IMR-90 (cell line): ENCODE data around the gene KCNQ1. TPM values are rescaled to one million over a fixed set of nuclear protein-coding genes. Genes with fewer than 3 reads are reported as not detected.

Experiments
- ATAC-seq: fragments of 200-7000 bp; cut with Tn5 transposase; 2 replicates; pipeline ENCODE4 v1.9.1; 2020; ENCODE audit warnings: low read depth, mild to moderate bottlenecking, moderate library complexity
- BruUV-seq: library from RNA; stranded (reverse); fragments of 400-500 nt; replicated peaks from 2 replicates; lab custom pipeline; 2021; lab: Mats Ljungman, UMichigan
- CTCF ChIA-PET: fragments of 300-600 bp; formaldehyde crosslinking; extraction: SDS; loops from one replicate; lab custom pipeline; 2021; ENCODE audit warnings: antibody characterized with exemption; lab: Yijun Ruan, JAX
- POLR2A ChIA-PET: fragments of 300-600 bp; sonication (Branson Sonifier 250); formaldehyde crosslinking; loops from one replicate; lab custom pipeline; 2022; ENCODE audit warnings: antibody characterized with exemption; ENCODE audit not compliant: unreplicated experiment; lab: Charles Lee
- DNase-seq: peaks from one replicate; pipeline ENCODE4 v3.0.0; 2013
- H2AFZ ChIP-seq: replicated peaks from 2 replicates; pipeline ENCODE3; 2013; ENCODE audit warnings: low read length, mild to moderate bottlenecking; ENCODE audit not compliant: poor library complexity
- H2AK5ac ChIP-seq: 2 replicates; pipeline ENCODE4 v1.6.1; 2013; ENCODE audit warnings: low read depth, low read length, inconsistent platforms
- H2AK9ac ChIP-seq: replicated peaks from 2 replicates; pipeline ENCODE3; 2013; ENCODE audit warnings: mild to moderate bottlenecking, low read depth, low read length, moderate library complexity; ENCODE audit not compliant: poor library complexity
- H2BK120ac ChIP-seq: 2 replicates; pipeline ENCODE4 v1.6.1; 2013; ENCODE audit warnings: low read depth, low read length, inconsistent platforms
- H2BK15ac ChIP-seq: 3 replicates; pipeline ENCODE4 v1.6.1; 2013; ENCODE audit warnings: low read depth, low read length, inconsistent platforms
- H2BK20ac ChIP-seq: 2 replicates; pipeline ENCODE4 v1.6.1; 2013; ENCODE audit warnings: low read depth, mild to moderate bottlenecking, inconsistent platforms, low read length, moderate library complexity
- H2BK5ac ChIP-seq: 2 replicates; pipeline ENCODE4 v1.6.1; 2013; ENCODE audit warnings: mild to moderate bottlenecking, low read depth, low read length, inconsistent platforms; ENCODE audit not compliant: poor library complexity, severe bottlenecking
- H3K14ac ChIP-seq: replicated peaks from 2 replicates; pipeline ENCODE4 v1.6.1; 2013; ENCODE audit warnings: low read depth, low read length, inconsistent platforms
- H3K18ac ChIP-seq: 2 replicates; pipeline ENCODE4 v1.6.1; 2013; ENCODE audit warnings: low read depth, low read length, control low read depth
- H3K23ac ChIP-seq: 2 replicates; pipeline ENCODE4 v1.6.1; 2013; ENCODE audit warnings: low read depth, low read length, inconsistent platforms
- H3K27ac ChIP-seq: 2 replicates; pipeline ENCODE4 v1.5.1; 2013; ENCODE audit warnings: mild to moderate bottlenecking, control low read depth, low read length; ENCODE audit not compliant: insufficient read depth
- H3K27me3 ChIP-seq: 2 replicates; pipeline ENCODE4 v1.6.1; 2013; ENCODE audit warnings: low read length; ENCODE audit not compliant: control insufficient read depth, insufficient read depth
- H3K36me3 ChIP-seq: 2 replicates; pipeline ENCODE4 v1.6.1; 2013; ENCODE audit warnings: low read length, mixed read lengths; ENCODE audit not compliant: control insufficient read depth, insufficient read depth
- H3K4ac ChIP-seq: 2 replicates; pipeline ENCODE4 v1.6.1; 2013; ENCODE audit warnings: low read depth, low read length, inconsistent platforms
- H3K4me1 ChIP-seq: 2 replicates; pipeline ENCODE4 v1.6.1; 2013; ENCODE audit warnings: low read length, mixed read lengths; ENCODE audit not compliant: control insufficient read depth, insufficient read depth
- H3K4me2 ChIP-seq: 2 replicates; pipeline ENCODE4 v1.6.1; 2013; ENCODE audit warnings: low read depth, mild to moderate bottlenecking, control low read depth, low read length, moderate library complexity
- H3K4me3 ChIP-seq: 2 replicates; pipeline ENCODE4 v1.5.1; 2013; ENCODE audit warnings: low read depth, mild to moderate bottlenecking, control low read depth, low read length, moderate library complexity; ENCODE audit not compliant: insufficient read depth
- H3K56ac ChIP-seq: 2 replicates; pipeline ENCODE4 v1.6.1; 2013; ENCODE audit warnings: low read length, inconsistent platforms; ENCODE audit not compliant: insufficient read depth; ENCODE audit errors: extremely low read depth
- H3K79me1 ChIP-seq, 2 experiments: 2 replicates each; pipeline ENCODE4 v1.6.1; 2013; ENCODE audit warnings: low read length in 2 of 2, inconsistent platforms in 1 of 2, low read depth in 1 of 2
- H3K9ac ChIP-seq: 2 replicates; pipeline ENCODE4 v1.6.1; 2013; ENCODE audit warnings: low read depth, low read length, control low read depth
- H3K9me1 ChIP-seq: 2 replicates; pipeline ENCODE4 v1.6.1; 2013; ENCODE audit warnings: low read length, inconsistent platforms; ENCODE audit not compliant: insufficient read depth
- H3K9me3 ChIP-seq: 2 replicates; pipeline ENCODE4 v1.6.1; 2013; ENCODE audit warnings: low read length; ENCODE audit not compliant: control insufficient read depth, insufficient read depth
- H4K20me1 ChIP-seq: 2 replicates; pipeline ENCODE4 v1.6.1; 2013; ENCODE audit warnings: low read length, inconsistent platforms; ENCODE audit not compliant: insufficient read depth
- H4K5ac ChIP-seq: 2 replicates; pipeline ENCODE4 v1.6.1; 2013; ENCODE audit warnings: mild to moderate bottlenecking, low read depth, low read length, control low read depth
- H4K8ac ChIP-seq, 2 experiments: 2 replicates each; pipeline ENCODE4 v1.6.1; 2013; ENCODE audit warnings: low read depth in 2 of 2, low read length in 2 of 2, control low read depth in 1 of 2, inconsistent platforms in 1 of 2
- H4K91ac ChIP-seq: 2 replicates; pipeline ENCODE4 v1.6.1; 2013; ENCODE audit warnings: low read depth, low read length, inconsistent platforms; ENCODE audit not compliant: insufficient read depth
- BHLHE40 ChIP-seq: fragments of 150-350 bp; IDR thresholded peaks from 2 replicates; pipeline ENCODE4 v1.6.1; 2016; ENCODE audit warnings: mild to moderate bottlenecking, low read depth, low read length
- CEBPB ChIP-seq: IDR thresholded peaks from 2 replicates; pipeline ENCODE4 v1.6.1; 2012; ENCODE audit warnings: low read depth, low read length, improper control_type of control experiment
- CHD1 ChIP-seq: IDR thresholded peaks from 2 replicates; pipeline ENCODE4 v1.6.1; 2012; ENCODE audit warnings: low read depth, low read length, improper control_type of control experiment
- CTCF ChIP-seq: conservative IDR thresholded peaks from 2 replicates; pipeline ENCODE4 v1.5.1; 2012; ENCODE audit warnings: mild to moderate bottlenecking, low read depth, low read length, improper control_type of control experiment
- ELK1 ChIP-seq: fragments of 150-350 bp; IDR thresholded peaks from 2 replicates; pipeline ENCODE4 v1.6.1; 2016; ENCODE audit warnings: low read depth, mild to moderate bottlenecking, low read length, moderate library complexity, borderline replicate concordance
- FOS ChIP-seq: fragments of 150-350 bp; IDR thresholded peaks from 2 replicates; pipeline ENCODE4 v1.6.1; 2016; ENCODE audit warnings: low read depth, low read length
- MAFK ChIP-seq: IDR thresholded peaks from 2 replicates; pipeline ENCODE4 v1.6.1; 2012; ENCODE audit warnings: low read depth, low read length, improper control_type of control experiment
- MAZ ChIP-seq: IDR thresholded peaks from 2 replicates; pipeline ENCODE4 v1.6.1; 2012; ENCODE audit warnings: low read depth, mild to moderate bottlenecking, low read length, improper control_type of control experiment, moderate library complexity, borderline replicate concordance
- MXI1 ChIP-seq: IDR thresholded peaks from 2 replicates; pipeline ENCODE4 v1.6.1; 2012; ENCODE audit warnings: low read depth, mild to moderate bottlenecking, low read length, moderate library complexity, borderline replicate concordance
- NFE2L2 ChIP-seq: fragments of 150-350 bp; IDR thresholded peaks from 2 replicates; pipeline ENCODE4 v1.6.1; 2016; ENCODE audit warnings: low read depth, mild to moderate bottlenecking, low read length
- POLR2A ChIP-seq: IDR thresholded peaks from 2 replicates; pipeline ENCODE4 v1.6.1; 2012; ENCODE audit warnings: mild to moderate bottlenecking, low read depth, low read length
- RAD21 ChIP-seq: IDR thresholded peaks from 2 replicates; pipeline ENCODE4 v1.6.1; 2012; ENCODE audit warnings: low read length, improper control_type of control experiment
- RCOR1 ChIP-seq: IDR thresholded peaks from 2 replicates; pipeline ENCODE4 v1.6.1; 2012; ENCODE audit warnings: mild to moderate bottlenecking, low read length, improper control_type of control experiment; ENCODE audit not compliant: insufficient replicate concordance
- RFX5 ChIP-seq: IDR thresholded peaks from 2 replicates; pipeline ENCODE4 v1.8.0; 2012; ENCODE audit warnings: low read depth, mild to moderate bottlenecking, low read length, moderate library complexity
- SMC3 ChIP-seq: fragments of 150-350 bp; IDR thresholded peaks from 2 replicates; pipeline ENCODE4 v1.6.1; 2016; ENCODE audit warnings: low read depth, mild to moderate bottlenecking, antibody characterized with exemption, low read length, moderate library complexity
- USF2 ChIP-seq: fragments of 150-350 bp; IDR thresholded peaks from 2 replicates; pipeline ENCODE4 v1.6.1; 2017; ENCODE audit warnings: mild to moderate bottlenecking, antibody characterized with exemption, low read length, low read depth
- WGBS, 2 experiments: methylation state at CpG; one replicate each; pipeline versions ENCODE4 v1.1.5 to v1.1.7; 2013; ENCODE audit warnings: missing lambda C conversion rate in 2 of 2; ENCODE audit not compliant: insufficient read length in 1 of 2; ENCODE audit errors: extremely low coverage in 2 of 2; 5-methylcytosine and 5-hydroxymethylcytosine counted together
- dilution Hi-C: fragments of 300-500 bp; cut with HindIII; formaldehyde crosslinking; loops from one replicate; pipeline ENCODE4 v1.14.3; 2018; ENCODE audit warnings: low sequenced_read_pairs; ENCODE audit not compliant: unreplicated experiment
- in situ Hi-C: fragments of 300-500 bp; cut with MboI; formaldehyde crosslinking; loops from 3 replicates; pipeline ENCODE4 v1.14.3; 2019; ENCODE audit warnings: low sequenced_read_pairs, inconsistent platforms, mixed read lengths
- intact Hi-C: fragments of 100-400 bp; cut with micrococcal nuclease; formaldehyde crosslinking; loops from 2 replicates; pipeline ENCODE4 v1.10.0; 2022
- polyA plus RNA-seq, 3 experiments: library from polyadenylated mRNA; depleted of rRNA; stranded (reverse); fragments of >200 nt; gene quantifications; 2 replicates each; pipeline ENCODE4 v1.2.3, GENCODE V29; 2012; ENCODE audit warnings: low replicate concordance in 1 of 3
- total RNA-seq: library from RNA; depleted of rRNA; stranded (reverse); fragments of >200 nt; gene quantifications from 2 replicates; pipeline ENCODE4 v1.2.3, GENCODE V29; 2012

Gene KCNQ1
- total and polyA plus RNA-seq, 2 of the 4 experiments (the other 2 are of a cell fraction), result 0.07 TPM; not detected in 1

GRCh38 chr11:2837651-2838050, 392.8 kb downstream of the KCNQ1 start:
- H4K91ac ChIP-seq, result no peak overlapping the region
- no peaks in the 10 kb centered on the region for H3K36me3 ChIP-seq
- peaks cover 2% of the 10 kb centered on the region; the same call in 1 of the 2 replicates for H3K4me1 ChIP-seq
- no peak overlapping the region for H2BK5ac ChIP-seq
- in situ Hi-C loops (no loop called here), dilution Hi-C loops (no loop called here), intact Hi-C loops (no loop called here)
- no peak overlapping the region for H3K23ac ChIP-seq
- H4K20me1 ChIP-seq, result no peaks in the 10 kb centered on the region
- H2BK15ac ChIP-seq, result no peak overlapping the region
- H3K4ac ChIP-seq, result no peak overlapping the region
- no peak for ATAC-seq
- H2BK120ac ChIP-seq, result no peak overlapping the region
- no peaks in the 10 kb centered on the region for H3K9me3 ChIP-seq
- H2BK20ac ChIP-seq, result no peak overlapping the region
- H3K4me2 ChIP-seq, result no peak overlapping the region
- DNase-seq, result no peak
- CTCF ChIA-PET, result no interaction called here
- H4K8ac ChIP-seq, result no peak overlapping the region
- no peaks in the 10 kb centered on the region for H3K79me1 ChIP-seq
- no TSS peak for BruUV-seq
- peaks cover 23% of the 10 kb centered on the region for H3K27me3 ChIP-seq
- POLR2A ChIA-PET, result no interaction called here
- TF ChIP-seq SMC3, result no peak
- TF ChIP-seq MXI1, result no peak
- TF ChIP-seq CHD1, result no peak
- no peak for TF ChIP-seq RCOR1
- no peak for TF ChIP-seq USF2
- TF ChIP-seq CEBPB, result no peak
- TF ChIP-seq MAZ, result no peak
- no peak for TF ChIP-seq BHLHE40
- no peak for TF ChIP-seq CTCF
- TF ChIP-seq NFE2L2, result no peak
- TF ChIP-seq RFX5, result no peak
- TF ChIP-seq FOS, result no peak
- no peak for TF ChIP-seq MAFK
- no peak for TF ChIP-seq POLR2A
- TF ChIP-seq RAD21, result no peak
- TF ChIP-seq ELK1, result no peak
- no peak overlapping the region for H2AK9ac ChIP-seq
- H3K4me3 ChIP-seq, result no peak overlapping the region
- no peak overlapping the region for H3K18ac ChIP-seq
- H3K9me1 ChIP-seq, result no peaks in the 10 kb centered on the region
- H3K14ac ChIP-seq, result no peak overlapping the region
- 80% methylated on average over 7 of the region's 12 CpGs; no CpG with 5 or more reads in 1 of the 2 experiments for WGBS, 2 experiments
- no peak overlapping the region for H2AFZ ChIP-seq
- H3K9ac ChIP-seq, result no peak overlapping the region
- no peak overlapping the region for H2AK5ac ChIP-seq
- no peak overlapping the region for H4K5ac ChIP-seq
- no peak overlapping the region for H3K56ac ChIP-seq
- no peak overlapping the region for H3K27ac ChIP-seq
